HCT116 (cell line): ENCODE results near the gene WNT7B. TPM values are rescaled to one million over a fixed set of nuclear protein-coding genes. Genes with fewer than 3 reads are reported as not detected.

Experiments
- ATAC-seq: fragments of 200-7000 bp; cut with Tn5 transposase; 2 replicates; pipeline ENCODE4 v1.9.1; 2020; ENCODE audit warnings: mild to moderate bottlenecking, moderate library complexity
- BruUV-seq: library from RNA; stranded (reverse); fragments of 400-500 nt; replicated peaks from 2 replicates; lab custom pipeline; 2021; lab: Mats Ljungman, UMichigan
- CTCF ChIA-PET: fragments of 300-600 bp; sonication (Branson Sonifier 250); formaldehyde crosslinking; loops from one replicate; lab custom pipeline; 2021; ENCODE audit warnings: antibody characterized with exemption; lab: Charles Lee
- POLR2A ChIA-PET: fragments of 300-600, 350-600 bp; sonication (Branson Sonifier 250); formaldehyde crosslinking; loops from one replicate; lab custom pipeline; 2021; ENCODE audit warnings: antibody characterized with exemption; lab: Charles Lee
- RAD21 ChIA-PET, 2 experiments: fragments of 300-600 bp; sonication (Branson Sonifier 250); formaldehyde crosslinking; loops; one replicate each; lab custom pipeline; 2023; ENCODE audit warnings: low total read pairs in 2 of 2; ENCODE audit not compliant: uncharacterized antibody in 2 of 2, unreplicated experiment in 2 of 2, low non-redundant PET in 1 of 2; lab: Charles Lee
- DNase-seq: peaks from one replicate; pipeline ENCODE4 v3.0.0-alpha.2; 2010; ENCODE audit warnings: low read depth, low spot score
- H2AFZ ChIP-seq: fragments of 200-600 bp; shearing (Covaris generic), sonication (generic); 2 replicates; pipeline ENCODE4 v1.6.1; 2017; ENCODE audit warnings: low read depth, mixed run types, mixed read lengths, antibody characterized with exemption, low read length; ENCODE audit not compliant: poor library complexity, severe bottlenecking
- H3K27ac ChIP-seq: 2 replicates; pipeline ENCODE4 v1.5.1; 2012; ENCODE audit warnings: low read depth, low read length
- H3K27me3 ChIP-seq: fragments of 200-600 bp; sonication (generic); 2 replicates; pipeline ENCODE4 v1.6.1; 2016; ENCODE audit warnings: mixed run types, low read length, mixed read lengths; ENCODE audit not compliant: insufficient read depth
- H3K36me3 ChIP-seq, 2 experiments: fragments of 200-500 bp in 1 of 2; fragments of 200-600 bp in 1 of 2; sonication (Bioruptor generic) in 1 of 2; sonication (generic) in 1 of 2; 2 replicates each; pipeline versions ENCODE4 v1.5.1 to v1.6.1; 2014 to 2016; ENCODE audit warnings: low read length in 2 of 2, inconsistent platforms in 1 of 2, mixed read lengths in 1 of 2, mixed run types in 1 of 2; ENCODE audit not compliant: insufficient read depth in 2 of 2, control insufficient read depth in 1 of 2
- H3K4me1 ChIP-seq, 2 experiments: fragments of 200-600 bp in 1 of 2; sonication (generic) in 1 of 2; 2 replicates each; pipeline versions ENCODE4 v1.5.1 to v1.6.1; 2012 to 2017; ENCODE audit warnings: low read length in 2 of 2, inconsistent platforms in 1 of 2, mild to moderate bottlenecking in 1 of 2, mixed read lengths in 1 of 2, mixed run types in 1 of 2, moderate library complexity in 1 of 2; ENCODE audit not compliant: insufficient read depth in 2 of 2, control insufficient read depth in 1 of 2
- H3K4me2 ChIP-seq: fragments of 200-600 bp; sonication (generic); 2 replicates; pipeline ENCODE4 v1.6.1; 2017; ENCODE audit warnings: mixed run types, low read length, mixed read lengths
- H3K4me3 ChIP-seq, 2 experiments: fragments of 200-600 bp in 1 of 2; sonication (generic) in 1 of 2; replicated peaks in 1 of 2; 2 replicates each; pipeline ENCODE4 v1.5.1; 2011 to 2016; ENCODE audit warnings: low read length in 2 of 2, control low read depth in 1 of 2, low read depth in 1 of 2, mild to moderate bottlenecking in 1 of 2, mixed read lengths in 1 of 2, mixed run types in 1 of 2
- H3K79me2 ChIP-seq: fragments of 200-600 bp; sonication (generic); 2 replicates; pipeline ENCODE4 v1.6.1; 2017; ENCODE audit warnings: mild to moderate bottlenecking, mixed run types, low read length, moderate library complexity, mixed read lengths; ENCODE audit not compliant: insufficient read depth
- H3K9ac ChIP-seq: fragments of 200-600 bp; sonication (generic); 2 replicates; pipeline ENCODE4 v1.6.1; 2016; ENCODE audit warnings: low read length, mixed read lengths
- H3K9me2 ChIP-seq: fragments of 200-600 bp; sonication (generic), shearing (Covaris generic); 2 replicates; pipeline ENCODE4 v1.6.1; 2017; ENCODE audit warnings: mixed run types, mild to moderate bottlenecking, moderate library complexity; ENCODE audit not compliant: insufficient read depth
- H3K9me3 ChIP-seq, 2 experiments: fragments of 200-500 bp in 1 of 2; fragments of 200-600 bp in 1 of 2; sonication (Bioruptor generic) in 1 of 2; sonication (generic) in 1 of 2; 2 replicates each; pipeline ENCODE4 v1.6.1; 2014 to 2017; ENCODE audit warnings: low read length in 2 of 2, mixed read lengths in 2 of 2, inconsistent platforms in 1 of 2, low read depth in 1 of 2, mild to moderate bottlenecking in 1 of 2, mixed run types in 1 of 2, moderate library complexity in 1 of 2; ENCODE audit not compliant: control insufficient read depth in 1 of 2, insufficient read depth in 1 of 2
- H4K20me1 ChIP-seq: fragments of 200-600 bp; sonication (generic), shearing (Covaris generic); 2 replicates; pipeline ENCODE4 v1.6.1; 2017; ENCODE audit warnings: mixed run types, mild to moderate bottlenecking, moderate library complexity; ENCODE audit not compliant: insufficient read depth
- ATF3 ChIP-seq: IDR thresholded peaks from 2 replicates; pipeline ENCODE4 v1.6.1; 2012
- CBX3 ChIP-seq: IDR thresholded peaks from 2 replicates; pipeline ENCODE4 v1.6.1; 2012; ENCODE audit warnings: low read depth
- CEBPB ChIP-seq: IDR thresholded peaks from 2 replicates; pipeline ENCODE4 v1.6.1; 2012; ENCODE audit warnings: low read depth
- CTCF ChIP-seq, 3 experiments: fragments of 200-600 bp in 1 of 3; sonication (generic) in 1 of 3; IDR thresholded peaks in 2 of 3; conservative IDR thresholded peaks in 1 of 3; 2 replicates each; pipeline ENCODE4 v1.5.1; 2012 to 2017; ENCODE audit warnings: low read depth in 2 of 3, low read length in 2 of 3, antibody characterized with exemption in 1 of 3, borderline replicate concordance in 1 of 3, control low read depth in 1 of 3, mild to moderate bottlenecking in 1 of 3, mixed read lengths in 1 of 3, mixed run types in 1 of 3, moderate library complexity in 1 of 3; ENCODE audit not compliant: insufficient read depth in 1 of 3
- EGR1 ChIP-seq: IDR thresholded peaks from 2 replicates; pipeline ENCODE4 v1.6.1; 2012; ENCODE audit warnings: low read depth
- ELF1 ChIP-seq: IDR thresholded peaks from 2 replicates; pipeline ENCODE4 v1.6.1; 2012; ENCODE audit warnings: low read depth, borderline replicate concordance
- EZH2phosphoT487 ChIP-seq: fragments of 200-600 bp; IDR thresholded peaks from 2 replicates; pipeline ENCODE4 v1.6.1; 2018; ENCODE audit warnings: antibody characterized with exemption, borderline replicate concordance
- FOSL1 ChIP-seq: IDR thresholded peaks from 2 replicates; pipeline ENCODE4 v1.6.1; 2012; ENCODE audit warnings: low read depth
- MAX ChIP-seq: IDR thresholded peaks from 2 replicates; pipeline ENCODE4 v1.6.1; 2012
- POLR2A ChIP-seq: IDR thresholded peaks from 2 replicates; pipeline ENCODE4 v1.7.0; 2011; ENCODE audit warnings: borderline replicate concordance; ENCODE audit not compliant: insufficient read depth, insufficient read length; ENCODE audit errors: extremely low read depth
- POLR2AphosphoS5 ChIP-seq: IDR thresholded peaks from 2 replicates; pipeline ENCODE4 v1.6.1; 2011; ENCODE audit warnings: mild to moderate bottlenecking, low read depth, low read length, moderate library complexity
- REST ChIP-seq: IDR thresholded peaks from 2 replicates; pipeline ENCODE4 v1.6.1; 2012; ENCODE audit warnings: low read depth
- SIN3A ChIP-seq: IDR thresholded peaks from 2 replicates; pipeline ENCODE4 v1.6.1; 2012; ENCODE audit warnings: low read depth
- SP1 ChIP-seq: IDR thresholded peaks from 2 replicates; pipeline ENCODE4 v1.6.1; 2012; ENCODE audit warnings: low read depth
- SRF ChIP-seq: IDR thresholded peaks from 2 replicates; pipeline ENCODE4 v1.6.1; 2012; ENCODE audit warnings: low read depth
- YY1 ChIP-seq: IDR thresholded peaks from 2 replicates; pipeline ENCODE4 v1.6.1; 2011; ENCODE audit warnings: low read length, low read depth, moderate library complexity, mild to moderate bottlenecking; ENCODE audit not compliant: insufficient replicate concordance; ENCODE audit errors: extremely low read depth
- ZBTB33 ChIP-seq: IDR thresholded peaks from 2 replicates; pipeline ENCODE4 v1.6.1; 2011; ENCODE audit warnings: mild to moderate bottlenecking, low read length, moderate library complexity; ENCODE audit not compliant: insufficient replicate concordance; ENCODE audit errors: extremely low read depth
- ZFX ChIP-seq: fragments of 450-650 bp; IDR thresholded peaks from 2 replicates; pipeline ENCODE4 v1.6.1; 2017
- ZNF274 ChIP-seq: fragments of 200-500 bp; sonication (Bioruptor generic); IDR thresholded peaks from 2 replicates; pipeline ENCODE4 v1.6.1; 2014; ENCODE audit warnings: mild to moderate bottlenecking, low read depth, low read length, inconsistent platforms
- intact Hi-C: fragments of 100-400 bp; cut with micrococcal nuclease; formaldehyde crosslinking; loops from 2 replicates; pipeline ENCODE4 v1.10.0; 2022
- total RNA-seq: library from RNA; stranded (reverse); gene quantifications from one replicate; pipeline ENCODE4 v1.2.1, GENCODE V29; 2021; ENCODE audit not compliant: unreplicated experiment

WNT7B gene
- total RNA-seq, 1 experiment from 2014 or later: 10.5 TPM

GRCh38 chr22:45922661-45923060 lies 54.3 kb downstream of the WNT7B start:
- DNase-seq: no peak
- intact Hi-C loops: no loop called here
- Histone ChIP-seq H3K79me2 (no peaks in the 10 kb centered on the region), H3K4me1 (peaks cover 25 to 43% of the 10 kb centered on the region in 2 experiments), H2AFZ (no peak overlapping the region), H3K9me2 (no peaks in the 10 kb centered on the region), H3K9me3 (no peaks in the 10 kb centered on the region), H4K20me1 (no peaks in the 10 kb centered on the region), H3K27me3 (peaks cover 5% of the 10 kb centered on the region; the same call in 1 of the 2 replicates), H3K4me2 (no peak overlapping the region), H3K9ac (no peak overlapping the region), H3K4me3 (no peak overlapping the region), H3K27ac (no peak overlapping the region), H3K36me3 (no peaks in the 10 kb centered on the region)
- BruUV-seq: no TSS peak
- CTCF ChIA-PET: no interaction called here
- POLR2A ChIA-PET: no interaction called here
- TF ChIP-seq POLR2A: no peak
- TF ChIP-seq REST: no peak
- TF ChIP-seq SP1: no peak
- TF ChIP-seq ZBTB33: no peak
- TF ChIP-seq YY1: no peak
- no peak for TF ChIP-seq ZFX
- no peak for TF ChIP-seq ATF3
- TF ChIP-seq CTCF (IDR thresholded peaks at IDR 0.05 in 2 of 3, conservative IDR thresholded peaks at IDR 0.05 in 1 of 3; ENCODE audit: borderline replicate concordance in 1 of 3, insufficient read depth in 1 of 3, low read depth in 2 of 3, low read length in 2 of 3): no peak
- TF ChIP-seq CBX3: no peak
- no peak for TF ChIP-seq SIN3A
- TF ChIP-seq CEBPB: no peak
- no peak for TF ChIP-seq EZH2phosphoT487
- TF ChIP-seq EGR1: no peak
- TF ChIP-seq ZNF274: no peak
- TF ChIP-seq ELF1: no peak
- no peak for TF ChIP-seq FOSL1
- no peak for TF ChIP-seq MAX
- TF ChIP-seq POLR2AphosphoS5: no peak
- TF ChIP-seq SRF: no peak
- ATAC-seq: no peak
- RAD21 ChIA-PET: no interaction called here
